IgD-negative memory B cell (primary cell): ENCODE measurements around the gene NIN. TPM values are rescaled to one million over a fixed set of nuclear protein-coding genes. Genes with fewer than 3 reads are reported as not detected.
"Not testable (repeated sequence)": the region's sequence is repeated elsewhere in the genome, so short reads cannot be mapped to it uniquely, and the experiment has no call there.

ENCODE experiments used
- H3K27ac Mint-ChIP-seq, 3 donors: one replicate each; pipeline ENCODE4 v1.8.0; 2020 to 2022; ENCODE audit warnings: mild to moderate bottlenecking in 3 of 3, mixed read lengths in 3 of 3, moderate library complexity in 1 of 3
- H3K27me3 Mint-ChIP-seq: one replicate; pipeline ENCODE4 v1.8.0; 2021; ENCODE audit warnings: mixed read lengths
- H3K36me3 Mint-ChIP-seq: one replicate; pipeline ENCODE4 v1.8.0; 2020; ENCODE audit warnings: mild to moderate bottlenecking, mixed read lengths
- H3K4me1 Mint-ChIP-seq, 3 donors: one replicate each; pipeline ENCODE4 v1.8.0; 2020 to 2022; ENCODE audit warnings: mixed read lengths in 3 of 3, mild to moderate bottlenecking in 1 of 3
- H3K4me3 Mint-ChIP-seq, 4 donors: one replicate each; pipeline ENCODE4 v1.8.0; 2020 to 2022; ENCODE audit warnings: mild to moderate bottlenecking in 4 of 4, mixed read lengths in 4 of 4, moderate library complexity in 3 of 4
- H3K9me3 Mint-ChIP-seq, 3 donors: one replicate each; pipeline ENCODE4 v1.8.0; 2020 to 2021; ENCODE audit warnings: mixed read lengths in 3 of 3, mild to moderate bottlenecking in 1 of 3
- polyA plus RNA-seq: library from polyadenylated mRNA; unstranded; fragments of 300-500 nt; fragmentation: Illumina TruSeq; gene quantifications from one replicate; pipeline ENCODE4 v1.2.3, GENCODE V29; 2021

The NIN gene
- polyA plus RNA-seq, 1 donor from 2014 or later: 76.5 TPM

- Mint-ChIP-seq H3K36me3 (peaks cover 5% of the 10 kb centered on the region), H3K9me3 (no peaks in the 10 kb centered on the region)
These were observed 674 bp downstream of the NIN start for GRCh38 chr14:50830044-50830931.

GRCh38 chr14:50829489-50830043 lies 1.4 kb downstream of the NIN start:
- Mint-ChIP-seq H3K9me3 (no peaks in the 10 kb centered on the region), H3K36me3 (peaks cover 5% of the 10 kb centered on the region), H3K4me1 (peaks cover 43 to 60% (median 49%) of the 10 kb centered on the region in 3 donors), H3K27me3 (no peaks in the 10 kb centered on the region), H3K4me3 (peak overlapping the region; percentile 94 to 100 (median 97)), H3K27ac (peak overlapping the region; percentile 92 to 98 (median 93))

More at GRCh38 chr14:50830044-50830931, 674 bp downstream of the NIN start:
- H3K27me3 Mint-ChIP-seq: no peaks in the 10 kb centered on the region
- peak overlapping the region; percentile 94 to 100 (median 97) for H3K4me3 Mint-ChIP-seq
- H3K27ac Mint-ChIP-seq: peak overlapping the region; percentile 92 to 98 (median 93)
- peaks cover 41 to 61% (median 48%) of the 10 kb centered on the region in 3 donors for H3K4me1 Mint-ChIP-seq

DNA sequence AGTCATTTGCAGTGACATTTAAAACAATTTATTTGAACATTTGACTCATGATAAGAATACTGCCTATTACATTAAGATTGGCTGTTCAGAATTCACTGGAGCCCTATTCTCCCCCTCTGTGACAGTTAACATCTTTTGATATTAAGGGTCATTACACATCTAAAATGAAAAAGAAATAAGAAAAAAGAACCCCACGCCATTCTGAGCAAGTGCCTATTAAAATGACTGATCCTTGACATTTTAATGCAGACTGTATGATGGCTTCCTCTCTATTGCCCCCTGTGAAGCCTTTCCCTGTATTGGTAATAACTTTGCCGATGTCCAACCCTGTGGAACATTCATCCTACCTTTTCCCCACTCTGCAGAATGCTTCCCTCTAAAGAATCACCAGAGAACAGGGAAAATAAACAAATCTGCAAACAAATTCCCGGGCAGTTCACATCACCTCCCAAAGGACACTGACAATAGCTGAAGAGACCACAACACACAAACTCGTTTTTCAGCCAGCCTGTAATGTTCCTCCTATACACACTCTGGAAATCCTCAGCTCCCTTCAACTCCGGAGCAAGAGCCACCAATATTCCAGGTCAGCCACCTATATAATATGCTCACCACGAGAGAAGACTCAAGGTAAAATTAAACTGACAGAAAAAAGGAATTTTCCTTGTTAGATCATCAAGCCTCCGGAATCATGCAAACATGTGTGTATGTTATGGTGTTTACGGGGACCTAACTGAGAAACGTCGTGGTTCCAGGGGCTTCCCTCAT lies 2.1 kb downstream of the NIN start:
- Mint-ChIP-seq H3K4me3 (peak overlapping the region; percentile 94 to 100 (median 97)), H3K4me1 (peaks cover 49 to 63% (median 53%) of the 10 kb centered on the region in 3 donors), H3K27me3 (no peaks in the 10 kb centered on the region), H3K9me3 (no peaks in the 10 kb centered on the region), H3K27ac (peak overlapping the region; percentile 92 to 98 (median 93)), H3K36me3 (peaks cover 5% of the 10 kb centered on the region)

DNA sequence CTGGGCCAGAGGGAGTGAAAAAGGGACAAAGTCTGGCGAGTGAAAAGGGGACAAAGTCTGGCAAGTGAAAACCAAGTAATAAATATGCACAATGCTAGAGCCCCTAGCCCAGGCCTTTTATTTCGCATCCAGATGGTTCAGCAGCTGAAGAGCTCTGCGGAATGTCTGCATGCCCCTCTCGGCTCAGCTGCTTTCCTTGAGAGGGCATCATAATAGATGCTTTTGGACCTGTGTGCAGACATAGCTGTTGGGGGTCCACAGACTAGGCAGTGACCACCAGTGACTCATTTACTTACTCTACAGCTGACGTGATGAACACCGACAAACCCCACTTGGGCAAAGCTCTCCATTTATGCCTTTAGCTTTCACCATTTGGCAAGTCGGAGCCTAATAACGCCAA lies 4.3 kb downstream of the NIN start:
- peaks cover 65 to 71% (median 69%) of the 10 kb centered on the region in 3 donors for H3K4me1 Mint-ChIP-seq
- peaks cover 5% of the 10 kb centered on the region for H3K36me3 Mint-ChIP-seq
- H3K9me3 Mint-ChIP-seq: no peaks in the 10 kb centered on the region
- H3K27me3 Mint-ChIP-seq: no peaks in the 10 kb centered on the region
- peak overlapping the region in 2 of 3 donors; percentile 54 to 81 for H3K27ac Mint-ChIP-seq
- H3K4me3 Mint-ChIP-seq: peak overlapping the region in 3 of 4 donors; percentile 48 to 83 (median 66)

DNA sequence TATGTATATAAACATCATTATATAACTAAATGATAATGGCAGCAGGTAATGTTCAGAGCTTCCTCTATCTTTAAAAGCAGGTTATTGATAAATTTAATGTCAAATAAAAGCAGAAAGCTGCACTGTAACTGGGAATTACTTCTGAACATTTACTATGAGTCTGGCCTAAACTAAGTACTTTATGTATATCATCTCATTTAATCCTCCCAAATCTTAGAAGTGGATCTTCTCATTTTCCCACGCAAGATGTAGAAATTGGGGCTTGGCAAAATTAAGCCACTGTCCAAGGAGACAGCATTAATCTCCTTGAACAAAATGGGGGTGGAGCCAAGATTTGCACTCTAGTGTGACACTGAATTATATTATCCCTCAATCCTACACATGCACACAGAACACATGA lies 5.7 kb downstream of the NIN start:
- Mint-ChIP-seq H3K4me1 (peaks cover 73 to 81% (median 76%) of the 10 kb centered on the region in 3 donors), H3K4me3 (peak overlapping the region in 3 of 4 donors; percentile 87 to 93 (median 92)), H3K27ac (peak overlapping the region; percentile 96 to 98 (median 98)), H3K9me3 (no peaks in the 10 kb centered on the region), H3K36me3 (peaks cover 5% of the 10 kb centered on the region), H3K27me3 (peaks cover 3% of the 10 kb centered on the region)

- peak overlapping the region; percentile 96 to 98 (median 98) for H3K27ac Mint-ChIP-seq
- H3K4me1 Mint-ChIP-seq: peaks cover 75 to 89% (median 78%) of the 10 kb centered on the region in 3 donors
- no peaks in the 10 kb centered on the region for H3K9me3 Mint-ChIP-seq
- peaks cover 3% of the 10 kb centered on the region for H3K36me3 Mint-ChIP-seq
- H3K4me3 Mint-ChIP-seq: peak overlapping the region; percentile 81 to 93 (median 90)
- peaks cover 3% of the 10 kb centered on the region for H3K27me3 Mint-ChIP-seq
These were observed 7.0 kb downstream of the NIN start for GRCh38 chr14:50823762-50824636.

DNA sequence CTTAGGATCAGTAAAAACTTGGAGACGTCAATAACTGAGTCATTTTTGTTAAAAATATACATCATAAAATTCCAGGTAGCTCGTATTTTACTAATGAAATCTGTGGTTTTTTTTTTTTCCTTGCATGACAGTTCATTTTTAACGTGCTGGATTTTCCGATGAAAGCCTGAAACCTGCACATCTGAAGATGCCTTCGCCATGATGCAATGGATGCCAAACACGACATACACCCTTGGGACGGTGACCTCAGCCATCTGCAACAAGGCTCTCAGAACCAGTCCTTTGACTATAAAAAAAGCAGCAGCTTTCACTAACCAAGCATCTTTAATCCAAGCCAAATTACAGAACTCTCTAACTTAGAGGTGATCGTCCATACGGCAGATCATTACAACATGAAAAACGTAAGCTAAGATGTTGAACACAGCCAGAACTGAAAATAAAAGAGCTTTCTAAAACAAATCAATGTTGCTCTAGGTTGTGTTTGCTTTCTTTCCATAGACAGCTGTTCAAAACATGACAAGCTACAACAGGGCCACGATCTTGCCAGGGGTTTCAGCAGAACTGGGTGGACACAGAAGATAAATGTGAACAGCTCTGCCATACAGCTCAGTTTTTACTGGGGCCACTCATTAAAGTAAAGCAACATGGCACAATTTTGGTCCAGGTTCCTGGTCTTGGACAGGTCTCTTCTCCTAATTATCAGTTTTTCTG lies 7.8 kb downstream of the NIN start:
- H3K27ac Mint-ChIP-seq: peak overlapping the region; percentile 96 to 98 (median 98)

DNA sequence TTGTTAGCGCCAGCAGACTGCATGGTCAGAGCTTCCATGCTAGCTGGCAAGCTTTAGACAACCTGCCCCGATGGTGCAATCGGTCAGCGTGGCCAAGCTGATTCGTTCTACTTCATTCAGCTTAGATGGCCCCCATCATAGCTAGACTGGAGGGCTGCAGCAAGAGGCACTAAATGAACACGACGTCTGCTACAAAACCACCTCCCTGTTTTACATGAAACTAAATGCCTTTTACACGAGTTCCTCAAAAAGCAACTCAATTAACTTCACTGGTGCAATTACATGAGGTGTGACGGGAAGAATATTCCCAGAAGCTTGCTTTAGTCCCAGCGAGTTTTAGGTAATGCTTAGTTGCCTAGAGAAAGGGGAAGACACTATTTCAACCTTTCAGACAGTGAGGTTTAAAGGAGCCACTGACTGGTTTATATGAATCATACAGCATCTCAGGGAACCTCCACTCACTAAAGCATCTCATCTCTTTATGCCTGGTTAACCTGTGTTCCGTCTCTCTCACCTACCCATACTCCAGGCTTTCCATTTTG lies 8.4 kb downstream of the NIN start:
- peaks cover 3% of the 10 kb centered on the region for H3K27me3 Mint-ChIP-seq
- H3K36me3 Mint-ChIP-seq: peaks cover 3% of the 10 kb centered on the region
- peak overlapping the region; percentile 96 to 98 (median 98) for H3K27ac Mint-ChIP-seq
- H3K4me3 Mint-ChIP-seq: peak overlapping the region; percentile 81 to 93 (median 90)
- H3K9me3 Mint-ChIP-seq: no peaks in the 10 kb centered on the region
- peaks cover 68 to 84% (median 74%) of the 10 kb centered on the region in 3 donors for H3K4me1 Mint-ChIP-seq

More for the DNA sequence above, 7.8 kb downstream of the NIN start:
- no peaks in the 10 kb centered on the region for H3K9me3 Mint-ChIP-seq
- peaks cover 3% of the 10 kb centered on the region for H3K27me3 Mint-ChIP-seq
- H3K36me3 Mint-ChIP-seq: peaks cover 3% of the 10 kb centered on the region
- peak overlapping the region; percentile 81 to 93 (median 90) for H3K4me3 Mint-ChIP-seq
- H3K4me1 Mint-ChIP-seq: peaks cover 70 to 88% (median 76%) of the 10 kb centered on the region in 3 donors

GRCh38 chr14:50821510-50822464 lies 9.2 kb downstream of the NIN start:
- H3K4me3 Mint-ChIP-seq: peak overlapping the region; percentile 81 to 93 (median 90)
- no peaks in the 10 kb centered on the region for H3K9me3 Mint-ChIP-seq
- peaks cover 4% of the 10 kb centered on the region for H3K27me3 Mint-ChIP-seq
- H3K4me1 Mint-ChIP-seq: peaks cover 68 to 81% (median 71%) of the 10 kb centered on the region in 3 donors
- H3K36me3 Mint-ChIP-seq: peaks cover 4% of the 10 kb centered on the region
- peak overlapping the region; percentile 96 to 98 (median 98) for H3K27ac Mint-ChIP-seq

DNA sequence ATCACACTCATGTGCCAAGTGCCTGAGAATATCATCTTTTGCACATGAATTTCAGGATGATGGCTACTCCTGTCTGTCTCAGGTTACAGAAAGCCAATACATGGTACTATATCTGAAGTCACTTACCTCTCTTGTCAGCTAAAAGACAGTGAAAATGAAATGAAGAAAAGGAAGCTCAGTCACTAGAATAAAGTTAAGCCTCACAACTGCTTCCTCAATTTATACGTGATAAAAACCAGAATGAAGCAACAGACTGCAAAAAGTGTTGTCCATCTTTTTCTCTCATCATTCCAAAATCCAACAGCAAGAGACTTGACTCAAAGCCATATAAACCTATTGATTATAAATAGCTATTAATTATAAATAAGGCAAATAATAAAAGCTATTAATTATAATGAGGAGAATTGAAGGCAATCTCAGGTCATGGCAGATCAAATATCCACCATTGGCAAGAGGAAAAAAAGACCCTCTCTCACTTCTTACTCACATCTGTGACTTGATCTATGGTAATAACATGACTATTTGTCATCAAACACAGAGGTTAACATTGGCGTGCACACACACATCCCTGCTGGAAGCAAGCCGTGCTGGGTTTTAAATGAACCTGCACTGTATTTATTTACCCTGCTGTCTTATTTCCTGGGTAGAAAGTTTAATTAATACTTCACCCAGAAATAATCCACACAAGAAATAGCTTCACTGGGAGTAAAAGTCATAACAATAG lies 10.0 kb downstream of the NIN start:
- H3K4me3 Mint-ChIP-seq: peak overlapping the region; percentile 21 to 93 (median 90)
- H3K9me3 Mint-ChIP-seq: no peaks in the 10 kb centered on the region
- peak overlapping the region; percentile 96 to 98 (median 98) for H3K27ac Mint-ChIP-seq
- H3K36me3 Mint-ChIP-seq: peaks cover 2% of the 10 kb centered on the region
- H3K4me1 Mint-ChIP-seq: peaks cover 67 to 80% (median 67%) of the 10 kb centered on the region in 3 donors
- peaks cover 4% of the 10 kb centered on the region for H3K27me3 Mint-ChIP-seq

- H3K4me3 Mint-ChIP-seq: peak overlapping the region in 1 of 4 donors; percentile 43
- H3K36me3 Mint-ChIP-seq: peaks cover 13% of the 10 kb centered on the region
- not testable (repeated sequence) for H3K27me3 Mint-ChIP-seq, H3K9me3 Mint-ChIP-seq
- H3K27ac Mint-ChIP-seq: peak overlapping the region; percentile 57 to 93 (median 66)
- H3K4me1 Mint-ChIP-seq: peaks cover 61 to 72% (median 69%) of the 10 kb centered on the region in 3 donors
These were observed 11.7 kb downstream of the NIN start for GRCh38 chr14:50819303-50819702.
